Prostate gland (tissue), 2 donors: ENCODE results near the gene BMERB1.
"Not testable (repeated sequence)": the region's sequence is repeated elsewhere in the genome, so short reads cannot be mapped to it uniquely, and the experiment has no call there.

Source experiments
- POLR2AphosphoS5 ChIP-seq: sonication (generic); formaldehyde crosslinking; IDR thresholded peaks from one replicate; pipeline ENCODE4 v1.6.1; 2017; ENCODE audit warnings: antibody characterized with exemption
- TF ChIP-seq, protein P1 (sequence below), 4 experiments: fragments of 200-600 bp in 2 of 4; fragments of 450-650 bp in 2 of 4; sonication (generic) in 2 of 4; IDR thresholded peaks; 1 replicate in 3 of 4; 2 replicates in 1 of 4; pipeline ENCODE4 v1.5.1; 2016 to 2019; ENCODE audit warnings: antibody characterized with exemption in 4 of 4, mild to moderate bottlenecking in 2 of 4, moderate library complexity in 2 of 4

DNA sequence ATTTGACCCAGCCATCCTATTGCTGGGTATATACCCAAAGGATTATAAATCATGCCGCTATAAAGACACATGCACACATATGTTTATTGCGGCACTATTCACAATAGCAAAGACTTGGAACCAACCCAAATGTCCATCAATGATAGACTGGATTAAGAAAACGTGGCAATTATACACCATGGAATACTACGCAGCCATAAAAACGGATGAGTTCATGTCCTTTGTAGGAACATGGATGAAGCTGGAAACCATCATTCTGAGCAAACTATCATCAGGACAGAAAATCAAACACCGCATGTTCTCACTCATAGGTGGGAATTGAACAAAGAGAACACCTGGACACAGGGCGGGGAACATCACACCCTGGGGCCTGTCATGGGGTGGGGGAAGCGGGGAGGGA lies 41.4 kb upstream of the BMERB1 start:
- TF ChIP-seq, protein P1, sequence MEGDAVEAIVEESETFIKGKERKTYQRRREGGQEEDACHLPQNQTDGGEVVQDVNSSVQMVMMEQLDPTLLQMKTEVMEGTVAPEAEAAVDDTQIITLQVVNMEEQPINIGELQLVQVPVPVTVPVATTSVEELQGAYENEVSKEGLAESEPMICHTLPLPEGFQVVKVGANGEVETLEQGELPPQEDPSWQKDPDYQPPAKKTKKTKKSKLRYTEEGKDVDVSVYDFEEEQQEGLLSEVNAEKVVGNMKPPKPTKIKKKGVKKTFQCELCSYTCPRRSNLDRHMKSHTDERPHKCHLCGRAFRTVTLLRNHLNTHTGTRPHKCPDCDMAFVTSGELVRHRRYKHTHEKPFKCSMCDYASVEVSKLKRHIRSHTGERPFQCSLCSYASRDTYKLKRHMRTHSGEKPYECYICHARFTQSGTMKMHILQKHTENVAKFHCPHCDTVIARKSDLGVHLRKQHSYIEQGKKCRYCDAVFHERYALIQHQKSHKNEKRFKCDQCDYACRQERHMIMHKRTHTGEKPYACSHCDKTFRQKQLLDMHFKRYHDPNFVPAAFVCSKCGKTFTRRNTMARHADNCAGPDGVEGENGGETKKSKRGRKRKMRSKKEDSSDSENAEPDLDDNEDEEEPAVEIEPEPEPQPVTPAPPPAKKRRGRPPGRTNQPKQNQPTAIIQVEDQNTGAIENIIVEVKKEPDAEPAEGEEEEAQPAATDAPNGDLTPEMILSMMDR (IDR thresholded peaks at IDR 0.05) = not testable (repeated sequence)
- TF ChIP-seq POLR2AphosphoS5 = not testable (repeated sequence)
